GM12872 (cell line): Measurements from ENCODE around the gene CTNNA2.

Source experiments
- CTCF ChIP-seq: IDR thresholded peaks from 3 replicates; pipeline ENCODE4 v1.5.1; 2011; ENCODE audit warnings: low read depth, mild to moderate bottlenecking, low read length, moderate library complexity; ENCODE audit not compliant: insufficient read depth

Gene CTNNA2

GRCh38 chr2:80326214-80326613 is 813.4 kb downstream of the CTNNA2 start:
- TF ChIP-seq CTCF: peak; percentile 18; the same call in 1 of the 3 replicates

- TF ChIP-seq CTCF: no peak
Observed at GRCh38 chr2:80326861-80327260, 814.0 kb downstream of the CTNNA2 start.

GRCh38 chr2:80328159-80328571 is 815.3 kb downstream of the CTNNA2 start:
- TF ChIP-seq CTCF: no peak

- no peak for TF ChIP-seq CTCF
Observed at GRCh38 chr2:80329491-80329890, 816.6 kb downstream of the CTNNA2 start.

GRCh38 chr2:80330527-80331450 is 817.9 kb downstream of the CTNNA2 start:
- TF ChIP-seq CTCF: no peak

- no peak for TF ChIP-seq CTCF
Observed at GRCh38 chr2:80333886-80334285, 821.0 kb downstream of the CTNNA2 start.

- TF ChIP-seq CTCF: no peak
Observed at GRCh38 chr2:80335411-80335810, 822.6 kb downstream of the CTNNA2 start.
